NCI-H526 (cell line): ENCODE results near the gene ANO2.

Source experiments
- DNase-seq, 2 experiments: peaks; one replicate each; lab custom pipeline; 2025; lab: John Stamatoyannopoulos, UW

ANO2 gene

GRCh38 chr12:5723711-5724252, 221.3 kb downstream of the ANO2 start:
- DNase-seq: no peak

- no peak for DNase-seq
Observed at GRCh38 chr12:5723071-5723470, 222.0 kb downstream of the ANO2 start.

GRCh38 chr12:5720381-5721005, 224.6 kb downstream of the ANO2 start:
- no peak for DNase-seq

GRCh38 chr12:5718680-5719079, 226.4 kb downstream of the ANO2 start:
- no peak for DNase-seq

GRCh38 chr12:5718073-5718472, 227.0 kb downstream of the ANO2 start:
- no peak for DNase-seq

- no peak for DNase-seq
Observed at GRCh38 chr12:5716976-5717375, 228.1 kb downstream of the ANO2 start.

- DNase-seq: no peak
Observed at GRCh38 chr12:5716201-5716600, 228.9 kb downstream of the ANO2 start.

- no peak for DNase-seq
Observed at GRCh38 chr12:5715021-5715420, 230.0 kb downstream of the ANO2 start.

- no peak for DNase-seq
Observed at GRCh38 chr12:5713599-5714081, 231.4 kb downstream of the ANO2 start.

GRCh38 chr12:5710260-5710878, 234.7 kb downstream of the ANO2 start:
- no peak for DNase-seq

- no peak for DNase-seq
Observed at GRCh38 chr12:5708371-5708770, 236.7 kb downstream of the ANO2 start.

- DNase-seq: no peak
Observed at GRCh38 chr12:5706247-5706646, 238.8 kb downstream of the ANO2 start.

- DNase-seq: no peak
Observed at GRCh38 chr12:5705791-5706190, 239.3 kb downstream of the ANO2 start.

GRCh38 chr12:5694759-5695409, 250.2 kb downstream of the ANO2 start:
- no peak for DNase-seq

GRCh38 chr12:5692850-5693249, 252.2 kb downstream of the ANO2 start:
- DNase-seq: no peak

GRCh38 chr12:5691943-5692342, 253.1 kb downstream of the ANO2 start:
- no peak for DNase-seq

- DNase-seq: no peak
Observed at GRCh38 chr12:5690240-5690639, 254.8 kb downstream of the ANO2 start.

- DNase-seq: no peak
Observed at GRCh38 chr12:5689773-5690172, 255.3 kb downstream of the ANO2 start.

- DNase-seq: no peak
Observed at GRCh38 chr12:5688226-5688625, 256.8 kb downstream of the ANO2 start.

GRCh38 chr12:5685935-5686334, 259.1 kb downstream of the ANO2 start:
- no peak for DNase-seq

GRCh38 chr12:5684989-5685388, 260.1 kb downstream of the ANO2 start:
- no peak for DNase-seq

- DNase-seq: no peak
Observed at GRCh38 chr12:5682581-5682980, 262.5 kb downstream of the ANO2 start.

GRCh38 chr12:5678176-5678575, 266.9 kb downstream of the ANO2 start:
- DNase-seq: no peak
